Lung (tissue), 12 donors: Measurements from ENCODE around the gene KIAA1671. TPM values are rescaled to one million over a fixed set of nuclear protein-coding genes. Genes with fewer than 3 reads are reported as not detected.

ENCODE experiments used
- ATAC-seq: fragments of 200-7000 bp; cut with Tn5 transposase; one replicate; pipeline ENCODE4 v1.9.1; 2020; ENCODE audit warnings: moderate number of reproducible peaks; ENCODE audit not compliant: insufficient read depth, low FRiP score
- DNase-seq, 3 donors: peaks; one replicate each; pipeline ENCODE4 v3.0.0-alpha.2; 2013 to 2017
- H3K27ac ChIP-seq, 2 donors: one replicate each; pipeline ENCODE4 v1.5.1; 2013; ENCODE audit warnings: mild to moderate bottlenecking in 2 of 2, moderate library complexity in 2 of 2, control low read depth in 1 of 2, inconsistent platforms in 1 of 2, low read depth in 1 of 2, low read length in 1 of 2
- H3K27me3 ChIP-seq, 3 donors: one replicate each; pipeline ENCODE4 v1.5.1; 2013; ENCODE audit warnings: low read length in 2 of 3; ENCODE audit not compliant: control insufficient read depth in 3 of 3, insufficient read depth in 3 of 3
- H3K36me3 ChIP-seq, 4 donors: one replicate each; pipeline ENCODE4 v1.5.1; 2013; ENCODE audit warnings: low read length in 4 of 4, mild to moderate bottlenecking in 1 of 4, moderate library complexity in 1 of 4; ENCODE audit not compliant: control insufficient read depth in 4 of 4, insufficient read depth in 4 of 4
- H3K4me1 ChIP-seq, 5 donors: one replicate each; pipeline ENCODE4 v1.5.1; 2013; ENCODE audit warnings: low read length in 5 of 5, mild to moderate bottlenecking in 2 of 5, moderate library complexity in 1 of 5; ENCODE audit not compliant: control insufficient read depth in 5 of 5, insufficient read depth in 5 of 5
- H3K4me3 ChIP-seq: one replicate; pipeline ENCODE4 v1.5.1; 2013; ENCODE audit warnings: mild to moderate bottlenecking, control low read depth, moderate library complexity
- H3K9ac ChIP-seq, 2 donors: one replicate each; pipeline ENCODE4 v1.5.1; 2013; ENCODE audit warnings: low read length in 2 of 2, control low read depth in 1 of 2; ENCODE audit not compliant: insufficient read depth in 1 of 2
- H3K9me3 ChIP-seq, 4 donors: one replicate each; pipeline ENCODE4 v1.5.1; 2013; ENCODE audit warnings: low read length in 3 of 4, mild to moderate bottlenecking in 1 of 4, moderate library complexity in 1 of 4; ENCODE audit not compliant: control insufficient read depth in 4 of 4, insufficient read depth in 3 of 4
- WGBS, 2 donors: extraction: QIAGEN DNeasy Blood & Tissue Kit; methylation state at CpG; one replicate each; pipeline ENCODE4 v1.1.7; 2013; 5-methylcytosine and 5-hydroxymethylcytosine counted together
- polyA plus RNA-seq, 2 donors: library from polyadenylated mRNA; stranded (reverse); fragments of 200-250 nt; gene quantifications; one replicate each; pipeline ENCODE4 v1.2.1, GENCODE V29; 2013
- total RNA-seq, 2 donors: library from RNA; depleted of rRNA in 1 of 2; stranded (reverse); fragments of >200 nt in 1 of 2; gene quantifications; one replicate each; pipeline ENCODE4 v1.2.1, GENCODE V29; 2014 to 2021
- TF ChIP-seq, protein P1 (sequence below): IDR thresholded peaks from 2 replicates; pipeline ENCODE4 v1.5.1; 2012; ENCODE audit warnings: mild to moderate bottlenecking; ENCODE audit errors: control extremely low read depth, extremely low read depth
- donor health status: control.
- donor health status: control.
- donor health status: Bipolar disorder and iron deficiency.
- donor health status: healthy.
- donor health status: DM: yes; HTN: yes; CAD: no.

KIAA1671 gene
- total and polyA plus RNA-seq, 4 donors = 7.6 to 44.6 (median 24.0) TPM

DNA sequence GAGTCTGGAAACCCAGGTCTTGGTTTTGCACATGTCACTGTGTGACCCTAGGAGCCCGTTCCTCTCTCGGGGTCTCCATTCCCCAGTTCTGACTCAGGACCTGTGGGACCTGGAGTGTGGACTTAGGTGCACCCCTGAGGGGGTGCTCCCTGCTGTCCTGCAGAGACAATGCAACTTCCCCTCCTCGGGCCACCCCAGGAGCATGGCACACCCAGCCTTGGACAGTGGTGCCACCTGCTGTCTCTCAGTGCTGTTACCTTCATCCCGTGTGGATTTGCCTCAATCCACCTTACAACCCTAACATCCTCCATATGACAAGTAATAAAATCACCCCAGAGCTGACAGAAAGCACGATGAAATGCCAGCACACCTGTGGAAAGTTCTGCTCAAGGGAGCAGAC lies 219.6 kb downstream of the KIAA1671 start:
- Histone ChIP-seq H3K4me3 (no peak overlapping the region), H3K27ac (no peak overlapping the region), H3K4me1 (no peaks in the 10 kb centered on the region), H3K27me3 (no peaks in the 10 kb centered on the region), H3K9ac (no peak overlapping the region), H3K36me3 (peaks cover 0 to 25% (median 0%) of the 10 kb centered on the region in 4 donors), H3K9me3 (peaks cover 0 to 2% (median 0%) of the 10 kb centered on the region in 4 donors)
- WGBS, 2 donors = 53 to 54% methylated on average over 5 of the region's 5 CpGs
- ATAC-seq (peak; percentile 53), DNase-seq (peak in 1 of 3 donors; percentile 3)
- TF ChIP-seq, protein P1, sequence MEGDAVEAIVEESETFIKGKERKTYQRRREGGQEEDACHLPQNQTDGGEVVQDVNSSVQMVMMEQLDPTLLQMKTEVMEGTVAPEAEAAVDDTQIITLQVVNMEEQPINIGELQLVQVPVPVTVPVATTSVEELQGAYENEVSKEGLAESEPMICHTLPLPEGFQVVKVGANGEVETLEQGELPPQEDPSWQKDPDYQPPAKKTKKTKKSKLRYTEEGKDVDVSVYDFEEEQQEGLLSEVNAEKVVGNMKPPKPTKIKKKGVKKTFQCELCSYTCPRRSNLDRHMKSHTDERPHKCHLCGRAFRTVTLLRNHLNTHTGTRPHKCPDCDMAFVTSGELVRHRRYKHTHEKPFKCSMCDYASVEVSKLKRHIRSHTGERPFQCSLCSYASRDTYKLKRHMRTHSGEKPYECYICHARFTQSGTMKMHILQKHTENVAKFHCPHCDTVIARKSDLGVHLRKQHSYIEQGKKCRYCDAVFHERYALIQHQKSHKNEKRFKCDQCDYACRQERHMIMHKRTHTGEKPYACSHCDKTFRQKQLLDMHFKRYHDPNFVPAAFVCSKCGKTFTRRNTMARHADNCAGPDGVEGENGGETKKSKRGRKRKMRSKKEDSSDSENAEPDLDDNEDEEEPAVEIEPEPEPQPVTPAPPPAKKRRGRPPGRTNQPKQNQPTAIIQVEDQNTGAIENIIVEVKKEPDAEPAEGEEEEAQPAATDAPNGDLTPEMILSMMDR = peak; percentile 15

DNA sequence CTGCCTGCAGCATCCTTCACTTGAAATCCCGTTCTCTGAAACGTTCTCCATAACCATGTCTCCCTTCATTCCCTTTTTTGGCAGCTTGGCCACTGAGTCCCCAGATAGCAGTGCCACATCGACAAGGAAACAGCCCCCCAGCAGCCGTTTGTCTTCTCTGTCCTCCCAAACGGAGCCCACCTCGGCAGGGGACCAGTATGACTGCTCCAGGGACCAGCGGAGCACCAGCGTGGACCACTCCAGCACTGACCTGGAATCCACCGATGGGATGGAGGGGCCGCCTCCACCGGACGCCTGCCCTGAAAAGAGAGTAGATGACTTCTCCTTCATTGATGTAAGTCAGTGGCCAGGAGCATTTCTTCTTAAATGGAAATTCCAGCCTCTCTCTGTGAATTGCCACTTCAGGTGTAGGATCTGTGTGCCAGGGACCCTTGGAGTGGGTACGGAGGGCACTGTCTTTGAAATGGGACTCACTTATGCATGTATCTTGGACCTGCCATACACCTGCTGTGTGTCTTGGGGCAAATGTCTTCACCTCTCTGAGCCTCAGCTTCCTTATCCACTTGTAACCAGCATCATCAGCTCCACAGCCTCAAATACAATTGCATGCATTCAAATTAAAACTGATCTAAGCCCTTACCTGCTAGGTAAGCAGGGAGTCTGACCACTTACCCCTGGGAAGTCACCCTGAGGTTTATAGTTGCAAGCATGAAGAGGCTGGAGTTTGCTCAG lies 221.8 kb downstream of the KIAA1671 start:
- ATAC-seq = no peak
- Histone ChIP-seq H3K9ac (no peak overlapping the region), H3K4me3 (no peak overlapping the region), H3K4me1 (no peaks in the 10 kb centered on the region), H3K9me3 (peaks cover 0 to 4% (median 0%) of the 10 kb centered on the region in 4 donors), H3K27me3 (peaks cover 0 to under 1% (median 0%) of the 10 kb centered on the region in 3 donors), H3K27ac (no peak overlapping the region), H3K36me3 (peaks cover 0 to 35% (median 0%) of the 10 kb centered on the region in 4 donors)
- 94 to 95% methylated on average over 13 of the region's 13 CpGs for WGBS, 2 donors
- no peak for DNase-seq
- TF ChIP-seq, protein P1 = no peak

DNA sequence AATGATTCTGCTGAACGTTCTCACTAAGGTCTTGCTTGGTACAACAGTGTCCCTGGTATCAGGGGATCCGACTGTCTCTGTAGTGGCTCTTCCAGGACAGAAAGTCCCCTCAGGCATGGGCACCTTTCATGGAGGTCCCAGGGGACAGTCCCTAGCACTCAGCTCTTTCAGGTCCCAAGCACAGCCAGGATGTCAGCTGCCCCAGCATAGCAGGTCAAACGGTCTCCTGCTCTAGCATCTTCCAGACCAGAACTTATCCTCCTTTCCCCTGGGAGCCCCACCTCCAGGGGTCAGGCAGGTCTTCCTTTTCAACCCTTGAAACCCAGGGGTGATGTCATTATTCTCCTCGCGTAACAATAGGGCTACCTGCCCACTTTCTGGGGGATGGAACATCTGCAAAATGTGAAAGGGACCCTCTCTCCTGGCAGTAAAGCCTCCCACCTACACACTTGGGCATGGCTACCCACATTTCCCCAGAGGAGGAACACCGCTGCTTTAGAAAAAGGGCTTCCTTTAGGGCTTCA lies 222.4 kb downstream of the KIAA1671 start:
- Histone ChIP-seq H3K9me3 (peaks cover 0 to 5% (median 3%) of the 10 kb centered on the region in 4 donors), H3K36me3 (peaks cover 0 to 36% (median 0%) of the 10 kb centered on the region in 4 donors), H3K4me1 (no peaks in the 10 kb centered on the region), H3K4me3 (no peak overlapping the region), H3K27me3 (peaks cover 0 to 5% (median 5%) of the 10 kb centered on the region in 3 donors), H3K9ac (no peak overlapping the region), H3K27ac (no peak overlapping the region)
- TF ChIP-seq, protein P1 = no peak
- DNase-seq (no peak), ATAC-seq (no peak)
- WGBS, 2 donors = 83 to 87% methylated on average over 6 of the region's 6 CpGs
